CD14-positive monocyte (primary cell): ENCODE results near the gene STARD8. TPM values are rescaled to one million over a fixed set of nuclear protein-coding genes. Genes with fewer than 3 reads are reported as not detected.

Experiments
- DNase-seq, 3 donors: peaks; one replicate each; pipeline ENCODE4 v3.0.0-alpha.2; 2011 to 2022
- H2AFZ ChIP-seq: 2 replicates; pipeline ENCODE4 v1.6.0; 2012; ENCODE audit warnings: mild to moderate bottlenecking, low read depth, low read length, inconsistent platforms; ENCODE audit not compliant: insufficient read depth, poor library complexity, severe bottlenecking
- H3K27ac ChIP-seq, 2 donors: 1 replicate in 1 of 2; 2 replicates in 1 of 2; pipeline ENCODE4 v1.5.1; 2012 to 2013; ENCODE audit warnings: low read length in 2 of 2, control low read depth in 1 of 2, inconsistent platforms in 1 of 2, low read depth in 1 of 2, mild to moderate bottlenecking in 1 of 2
- H3K27me3 ChIP-seq, 2 donors: one replicate each; pipeline versions ENCODE4 v1.6.0 to v1.6.1; 2011 to 2013; ENCODE audit warnings: low read length in 2 of 2; ENCODE audit not compliant: control insufficient read depth in 2 of 2, insufficient read depth in 2 of 2
- H3K36me3 ChIP-seq, 2 donors: replicated peaks in 1 of 2; 1 replicate in 1 of 2; 2 replicates in 1 of 2; pipeline versions ENCODE4 v1.5.1 to v1.6.1; 2012 to 2013; ENCODE audit warnings: low read length in 2 of 2, control low read depth in 1 of 2, inconsistent platforms in 1 of 2, mild to moderate bottlenecking in 1 of 2; ENCODE audit not compliant: insufficient read depth in 2 of 2, control insufficient read depth in 1 of 2
- H3K4me1 ChIP-seq, 2 donors: 1 replicate in 1 of 2; 2 replicates in 1 of 2; pipeline versions ENCODE4 v1.5.1 to v1.6.1; 2012 to 2013; ENCODE audit warnings: low read length in 2 of 2, control low read depth in 1 of 2, inconsistent platforms in 1 of 2, mild to moderate bottlenecking in 1 of 2, moderate library complexity in 1 of 2; ENCODE audit not compliant: insufficient read depth in 2 of 2, control insufficient read depth in 1 of 2
- H3K4me2 ChIP-seq: replicated peaks from 2 replicates; pipeline ENCODE3; 2012; ENCODE audit warnings: low read length, moderate library complexity, mild to moderate bottlenecking; ENCODE audit not compliant: poor library complexity, severe bottlenecking; ENCODE audit errors: extremely low read depth
- H3K4me3 ChIP-seq, 3 experiments: fragments of 200-600 bp in 1 of 3; sonication (generic) in 1 of 3; replicated peaks in 1 of 3; 1 replicate in 2 of 3; 2 replicates in 1 of 3; pipeline ENCODE4 v1.5.1; 2011 to 2013; ENCODE audit warnings: low read length in 3 of 3, mild to moderate bottlenecking in 3 of 3, control low read depth in 2 of 3, low read depth in 2 of 3, inconsistent platforms in 1 of 3, moderate library complexity in 1 of 3
- H3K79me2 ChIP-seq: 2 replicates; pipeline ENCODE4 v1.6.0; 2012; ENCODE audit warnings: mild to moderate bottlenecking, control low read depth, inconsistent platforms, low read length, moderate library complexity; ENCODE audit not compliant: insufficient read depth
- H3K9ac ChIP-seq: 2 replicates; pipeline ENCODE4 v1.6.0; 2017; ENCODE audit warnings: low read length, mild to moderate bottlenecking; ENCODE audit not compliant: insufficient read depth, poor library complexity, severe bottlenecking
- H3K9me3 ChIP-seq, 2 donors: replicated peaks in 1 of 2; 1 replicate in 1 of 2; 2 replicates in 1 of 2; pipeline versions ENCODE4 v1.5.1 to v1.6.1; 2012 to 2013; ENCODE audit warnings: low read length in 2 of 2, control low read depth in 1 of 2; ENCODE audit not compliant: control insufficient read depth in 1 of 2, insufficient read depth in 1 of 2
- H4K20me1 ChIP-seq: 2 replicates; pipeline ENCODE4 v1.6.0; 2012; ENCODE audit warnings: mild to moderate bottlenecking, low read length, control low read depth, moderate library complexity; ENCODE audit not compliant: insufficient read depth
- H3K27ac Mint-ChIP-seq, 7 donors: one replicate each; pipeline ENCODE4 v1.8.0; 2020; ENCODE audit warnings: mild to moderate bottlenecking in 7 of 7, mixed read lengths in 7 of 7, moderate library complexity in 6 of 7, inconsistent platforms in 2 of 7
- H3K27me3 Mint-ChIP-seq, 3 donors: one replicate each; pipeline ENCODE4 v1.8.0; 2021 to 2022; ENCODE audit warnings: low read depth in 3 of 3, mild to moderate bottlenecking in 3 of 3, mixed read lengths in 3 of 3, moderate library complexity in 3 of 3, inconsistent platforms in 1 of 3
- H3K36me3 Mint-ChIP-seq, 2 donors: one replicate each; pipeline ENCODE4 v1.8.0; 2020; ENCODE audit warnings: mixed read lengths in 2 of 2, inconsistent platforms in 1 of 2, mild to moderate bottlenecking in 1 of 2
- H3K4me1 Mint-ChIP-seq: one replicate; pipeline ENCODE4 v1.8.0; 2020; ENCODE audit warnings: mild to moderate bottlenecking, mixed read lengths
- H3K4me3 Mint-ChIP-seq, 2 donors: one replicate each; pipeline ENCODE4 v1.8.0; 2020; ENCODE audit warnings: mild to moderate bottlenecking in 2 of 2, mixed read lengths in 2 of 2, moderate library complexity in 1 of 2
- H3K9me3 Mint-ChIP-seq, 7 donors: one replicate each; pipeline ENCODE4 v1.8.0; 2020 to 2022; ENCODE audit warnings: mixed read lengths in 7 of 7, mild to moderate bottlenecking in 6 of 7, moderate library complexity in 6 of 7, inconsistent platforms in 2 of 7
- WGBS: methylation state at CpG from one replicate; pipeline ENCODE4 v1.1.5; 2013; ENCODE audit warnings: missing lambda C conversion rate; ENCODE audit not compliant: insufficient coverage; 5-methylcytosine and 5-hydroxymethylcytosine counted together
- intact Hi-C, 2 donors: fragments of 100-400 bp; cut with micrococcal nuclease; formaldehyde crosslinking; loops; one replicate each; pipeline versions ENCODE4 v1.15.0 to v1.15.1; 2023
- polyA plus RNA-seq, 3 donors: library from polyadenylated mRNA; depleted of rRNA in 1 of 3; unstranded in 2 of 3; stranded (reverse) in 1 of 3; fragments of 300-500 nt in 2 of 3; fragments of >200 nt in 1 of 3; fragmentation: Illumina TruSeq in 2 of 3; gene quantifications; 1 replicate in 2 of 3; 2 replicates in 1 of 3; pipeline ENCODE4 v1.2.3, GENCODE V29; 2012 to 2021
- TF ChIP-seq, protein P1 (sequence below): fragments of 200-600 bp; IDR thresholded peaks from one replicate; pipeline ENCODE4 v1.8.0; 2022; ENCODE audit warnings: antibody characterized with exemption, mild to moderate bottlenecking

Gene STARD8
- polyA plus RNA-seq, 3 donors, result 1.2 to 4.1 (median 1.7) TPM

DNA sequence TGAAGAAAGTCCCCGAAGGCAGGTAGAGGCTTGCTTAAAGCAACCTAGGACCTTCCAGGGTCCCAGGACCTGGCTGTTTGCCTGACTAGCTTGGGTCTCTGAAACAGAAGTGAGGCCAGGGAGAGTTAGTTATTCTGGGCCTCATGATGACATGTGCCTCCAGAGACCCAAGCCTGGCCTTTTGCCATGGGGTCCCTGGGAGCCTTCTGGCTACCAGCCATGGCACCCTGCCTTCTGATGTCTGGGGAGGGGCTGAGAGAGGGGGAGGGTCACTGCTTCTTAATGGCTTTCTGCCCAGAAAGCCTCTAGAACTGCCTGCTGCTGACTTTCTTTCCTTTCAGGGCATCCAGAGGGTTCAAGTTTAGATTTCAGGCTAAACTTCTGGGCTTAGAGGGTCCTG is 1.0 kb upstream of the STARD8 start:
- Histone ChIP-seq H3K27ac (no peak overlapping the region), H3K79me2 (no peaks in the 10 kb centered on the region), H3K9me3 (no peaks in the 10 kb centered on the region), H3K4me1 (no peaks in the 10 kb centered on the region), H4K20me1 (no peaks in the 10 kb centered on the region), H3K36me3 (no peaks in the 10 kb centered on the region), H3K27me3 (peaks cover 0 to 26% of the 10 kb centered on the region in 2 donors), H3K9ac (no peak overlapping the region), H3K4me2 (no peak overlapping the region), H3K4me3 (no peak overlapping the region), H2AFZ (no peak overlapping the region)
- peaks cover 0 to 2% (median 0%) of the 10 kb centered on the region in 7 donors for H3K9me3 Mint-ChIP-seq
- no peak overlapping the region for H3K27ac Mint-ChIP-seq
- no peak for DNase-seq
- peaks cover 1% of the 10 kb centered on the region for H3K4me1 Mint-ChIP-seq
- intact Hi-C loops, result no loop called here
- TF ChIP-seq, protein P1, sequence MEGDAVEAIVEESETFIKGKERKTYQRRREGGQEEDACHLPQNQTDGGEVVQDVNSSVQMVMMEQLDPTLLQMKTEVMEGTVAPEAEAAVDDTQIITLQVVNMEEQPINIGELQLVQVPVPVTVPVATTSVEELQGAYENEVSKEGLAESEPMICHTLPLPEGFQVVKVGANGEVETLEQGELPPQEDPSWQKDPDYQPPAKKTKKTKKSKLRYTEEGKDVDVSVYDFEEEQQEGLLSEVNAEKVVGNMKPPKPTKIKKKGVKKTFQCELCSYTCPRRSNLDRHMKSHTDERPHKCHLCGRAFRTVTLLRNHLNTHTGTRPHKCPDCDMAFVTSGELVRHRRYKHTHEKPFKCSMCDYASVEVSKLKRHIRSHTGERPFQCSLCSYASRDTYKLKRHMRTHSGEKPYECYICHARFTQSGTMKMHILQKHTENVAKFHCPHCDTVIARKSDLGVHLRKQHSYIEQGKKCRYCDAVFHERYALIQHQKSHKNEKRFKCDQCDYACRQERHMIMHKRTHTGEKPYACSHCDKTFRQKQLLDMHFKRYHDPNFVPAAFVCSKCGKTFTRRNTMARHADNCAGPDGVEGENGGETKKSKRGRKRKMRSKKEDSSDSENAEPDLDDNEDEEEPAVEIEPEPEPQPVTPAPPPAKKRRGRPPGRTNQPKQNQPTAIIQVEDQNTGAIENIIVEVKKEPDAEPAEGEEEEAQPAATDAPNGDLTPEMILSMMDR, result no peak
- 100% methylated on average over 1 of the region's 1 CpG for WGBS
- H3K27me3 Mint-ChIP-seq, result peaks cover 12 to 24% (median 23%) of the 10 kb centered on the region in 3 donors
- H3K4me3 Mint-ChIP-seq, result no peak overlapping the region
- H3K36me3 Mint-ChIP-seq, result no peaks in the 10 kb centered on the region

GRCh38 chrX:68648960-68649359 is 1.5 kb downstream of the STARD8 start:
- Histone ChIP-seq H3K4me3 (no peak overlapping the region), H4K20me1 (no peaks in the 10 kb centered on the region), H3K4me1 (no peaks in the 10 kb centered on the region), H3K27ac (no peak overlapping the region), H3K4me2 (no peak overlapping the region), H3K79me2 (no peaks in the 10 kb centered on the region), H2AFZ (no peak overlapping the region), H3K27me3 (peaks cover 0 to 26% of the 10 kb centered on the region in 2 donors), H3K9me3 (no peaks in the 10 kb centered on the region), H3K9ac (no peak overlapping the region), H3K36me3 (no peaks in the 10 kb centered on the region)
- Mint-ChIP-seq H3K4me3 (no peak overlapping the region), H3K27me3 (peaks cover 12 to 25% (median 23%) of the 10 kb centered on the region in 3 donors), H3K9me3 (peaks cover 0 to 2% (median 0%) of the 10 kb centered on the region in 7 donors), H3K4me1 (peaks cover 1% of the 10 kb centered on the region), H3K36me3 (no peaks in the 10 kb centered on the region), H3K27ac (no peak overlapping the region)
- WGBS, result 88% methylated on average over 4 of the region's 5 CpGs
- TF ChIP-seq, protein P1, result no peak
- intact Hi-C loops, result no loop called here
- DNase-seq, result no peak
